GDM1 (cell line): ENCODE measurements around the gene GSTK1.
"Not testable (repeated sequence)": the region's sequence is repeated elsewhere in the genome, so short reads cannot be mapped to it uniquely, and the experiment has no call there.

Source experiments
- DNase-seq: peaks from one replicate; lab custom pipeline; 2025; lab: John Stamatoyannopoulos, UW

Gene GSTK1

DNA sequence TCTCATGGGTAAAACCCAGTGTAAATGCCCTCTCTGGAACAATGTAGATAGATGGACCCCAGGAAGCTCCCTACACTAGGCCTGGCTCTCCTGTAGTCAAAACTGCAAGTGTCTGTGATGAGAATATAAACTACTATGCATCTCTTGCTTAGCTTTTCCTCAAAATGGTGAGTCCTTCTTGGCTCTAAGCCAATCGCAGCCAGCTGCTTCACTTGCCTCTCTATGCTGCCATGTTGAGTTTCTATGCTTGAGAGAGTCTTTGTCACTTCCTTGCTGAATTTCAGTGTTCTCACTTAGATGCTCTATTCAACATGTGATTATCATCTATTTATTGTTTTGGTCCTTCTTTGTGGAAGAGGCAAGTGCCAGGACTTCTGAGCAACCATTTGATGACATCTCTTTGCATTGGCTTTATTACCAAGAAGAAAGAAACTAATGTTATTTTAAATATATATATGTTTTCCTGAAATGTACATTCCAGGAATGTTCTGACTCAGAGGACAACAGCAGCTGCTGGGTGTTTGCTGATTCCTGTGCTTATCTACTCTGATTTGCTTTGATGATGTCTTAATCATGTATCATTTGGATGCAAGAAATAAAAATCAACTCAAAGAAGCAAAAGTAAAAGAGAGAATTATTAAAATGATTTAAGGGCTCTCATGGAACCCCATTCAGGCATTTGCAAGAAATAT, 24.8 kb upstream of the GSTK1 start:
- DNase-seq: no peak

DNA sequence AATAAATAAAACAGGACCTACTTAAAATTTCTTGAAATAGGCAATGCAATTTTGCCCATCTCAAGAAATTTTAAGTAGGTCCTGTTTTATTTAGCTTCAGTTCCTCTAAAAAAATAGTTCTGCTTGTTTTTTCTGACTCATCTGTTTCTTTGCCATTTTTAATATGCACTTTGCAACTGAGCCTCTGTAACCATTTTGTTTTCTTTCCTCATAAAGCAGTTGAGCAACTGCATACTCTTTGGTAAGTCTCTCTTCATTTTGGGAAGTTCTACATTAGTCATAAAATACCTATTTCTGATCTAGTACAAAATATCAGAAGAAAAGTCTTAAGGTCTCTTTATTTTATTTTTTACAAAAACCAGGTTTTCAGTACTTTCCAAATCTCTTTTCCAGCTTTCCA, 23.4 kb upstream of the GSTK1 start:
- no peak for DNase-seq

DNA sequence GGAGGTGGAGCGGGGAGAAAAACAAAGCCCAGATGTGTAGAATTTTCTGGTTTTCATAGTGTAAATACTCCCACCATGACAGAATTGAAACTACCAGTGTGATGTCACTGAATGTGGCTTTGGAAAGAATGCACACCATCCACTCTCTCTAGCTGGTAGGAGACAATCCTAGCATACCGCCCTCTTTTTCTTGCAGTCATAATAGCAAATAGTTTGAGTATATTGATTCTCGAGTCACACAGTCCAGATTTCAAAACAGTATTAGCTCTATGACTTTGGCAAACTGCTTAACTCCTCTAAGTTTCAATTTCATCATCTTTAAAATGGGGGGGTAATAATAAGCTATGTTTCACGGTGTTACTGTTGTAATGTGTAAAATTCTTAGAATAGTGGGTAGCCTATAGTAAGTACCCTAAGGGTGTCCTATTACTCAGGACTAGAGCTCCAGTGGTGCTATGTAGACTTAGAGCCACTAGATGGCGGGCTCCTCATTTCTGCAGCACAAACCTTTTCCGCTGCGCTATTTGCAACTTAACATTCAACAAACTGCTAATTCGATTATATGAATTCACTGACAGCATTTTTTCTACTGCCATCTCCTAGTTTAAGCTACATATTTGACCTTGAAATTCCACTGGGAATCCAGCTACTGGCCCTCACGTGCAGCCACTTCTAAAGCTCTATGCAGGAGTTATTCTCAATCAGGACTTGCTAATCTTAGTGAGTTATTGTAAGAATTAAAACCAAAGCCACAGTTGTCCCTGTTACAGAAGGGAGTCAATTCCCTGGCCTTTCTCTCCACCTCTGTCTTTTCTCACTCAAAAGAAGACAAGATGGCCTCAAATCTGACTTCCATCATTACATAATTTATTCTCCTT, 22.7 kb upstream of the GSTK1 start:
- peak; percentile 63 for DNase-seq

DNA sequence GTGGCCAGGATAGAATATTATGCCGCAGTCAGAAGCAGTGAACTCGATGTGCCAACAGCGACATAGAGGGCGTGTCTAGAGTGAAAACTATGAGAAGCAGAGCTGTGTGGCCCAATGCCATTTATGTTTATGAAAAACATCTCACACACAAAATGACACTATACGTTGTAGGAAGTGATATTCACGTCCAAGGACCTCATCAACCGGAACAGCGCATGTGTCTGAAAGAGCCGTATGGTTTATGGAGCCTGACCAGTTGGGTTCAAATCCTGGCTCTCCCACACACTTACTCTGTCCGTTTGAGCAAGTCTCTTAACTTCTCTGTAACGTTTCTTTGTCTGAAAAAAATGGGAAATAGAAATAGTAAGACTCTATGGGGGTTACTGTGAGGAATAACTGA, 20.9 kb upstream of the GSTK1 start:
- no peak for DNase-seq

GRCh38 chr7:143243111-143243510, 20.1 kb upstream of the GSTK1 start:
- no peak for DNase-seq

GRCh38 chr7:143243614-143244013, 19.6 kb upstream of the GSTK1 start:
- no peak for DNase-seq

- DNase-seq: no peak
Measured at GRCh38 chr7:143244321-143244720, 18.9 kb upstream of the GSTK1 start.

DNA sequence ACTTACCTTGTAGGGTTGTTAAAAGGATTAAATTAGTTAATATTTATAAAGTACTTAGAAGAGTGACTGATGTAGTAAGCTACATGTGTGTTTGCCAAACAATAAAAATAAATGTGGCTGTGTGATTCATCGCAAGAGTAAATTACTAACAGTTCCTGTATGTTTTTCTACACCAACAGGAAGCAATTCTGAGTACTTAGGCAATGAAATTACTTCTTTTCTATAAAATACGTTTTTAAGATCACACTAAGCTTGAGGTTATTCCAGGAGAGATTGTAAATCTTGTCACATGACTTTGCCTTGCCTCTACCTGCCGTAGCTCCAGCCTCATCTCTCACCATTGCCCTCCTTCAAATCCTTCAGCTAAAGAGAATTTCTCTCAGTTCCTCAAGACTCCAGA, 18.1 kb upstream of the GSTK1 start:
- no peak for DNase-seq

DNA sequence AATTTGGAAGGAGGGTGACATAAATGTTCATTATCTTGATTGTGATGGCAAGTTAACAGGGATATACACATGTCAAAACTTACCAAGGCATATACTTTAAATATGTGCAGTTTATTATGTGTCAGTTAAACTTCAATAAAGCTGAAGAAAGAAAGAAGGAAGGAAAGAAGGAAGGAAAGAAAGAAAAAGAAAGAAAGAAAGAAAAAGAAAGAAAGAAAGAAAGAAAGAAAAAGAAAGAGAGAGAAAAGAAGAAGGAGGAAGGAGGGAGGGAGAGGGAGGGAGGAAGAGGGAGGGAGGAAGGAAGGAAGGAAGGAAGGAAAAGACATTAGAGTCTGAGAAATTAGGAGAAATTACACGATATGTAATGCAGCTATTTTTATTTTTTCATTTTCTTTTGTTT, 15.9 kb upstream of the GSTK1 start:
- DNase-seq: no peak

GRCh38 chr7:143248761-143249354, 14.4 kb upstream of the GSTK1 start:
- no peak for DNase-seq

GRCh38 chr7:143250199-143250598, 13.0 kb upstream of the GSTK1 start:
- no peak for DNase-seq

GRCh38 chr7:143250822-143251221, 12.4 kb upstream of the GSTK1 start:
- no peak for DNase-seq

DNA sequence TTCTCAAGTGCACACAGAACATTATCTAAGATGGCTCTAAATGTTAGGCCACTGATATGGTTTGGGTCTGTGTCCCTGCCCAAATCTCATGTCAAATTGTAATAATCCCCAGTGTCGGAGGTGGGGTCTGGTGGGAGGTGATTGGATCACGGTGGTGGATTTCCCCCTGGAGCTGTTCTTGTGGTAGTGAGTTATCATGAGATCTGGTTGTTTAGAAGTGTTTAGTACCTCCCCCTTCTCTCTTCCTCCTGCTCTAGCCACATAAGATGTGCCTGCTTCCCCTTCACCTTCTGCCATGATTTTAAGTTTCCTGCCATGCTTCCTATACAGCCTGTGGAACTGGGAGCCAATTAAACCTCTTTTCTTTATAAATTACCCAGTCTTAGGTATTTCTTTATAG, 11.2 kb upstream of the GSTK1 start:
- DNase-seq: peak; percentile 14

DNA sequence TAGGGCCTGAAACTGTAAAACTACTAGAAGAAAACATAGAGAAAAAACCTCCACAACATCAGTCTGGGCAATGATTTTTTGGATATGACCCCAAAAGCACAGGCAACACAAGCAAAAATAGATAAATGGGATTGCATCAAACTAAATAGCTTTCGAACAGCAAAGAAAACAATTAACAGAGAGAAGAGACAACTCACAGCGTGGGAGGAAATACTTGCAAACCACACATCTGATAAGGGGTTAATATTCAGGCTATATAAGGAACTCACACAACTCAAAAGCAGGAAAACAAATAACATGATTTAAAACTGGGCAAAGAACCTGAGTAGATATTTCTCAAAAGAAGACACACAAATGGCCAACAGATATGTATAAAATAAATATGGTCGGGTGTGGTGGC, 7.7 kb upstream of the GSTK1 start:
- DNase-seq: no peak

GRCh38 chr7:143256325-143256724, 6.9 kb upstream of the GSTK1 start:
- no peak for DNase-seq

GRCh38 chr7:143256932-143257331, 6.3 kb upstream of the GSTK1 start:
- no peak for DNase-seq

DNA sequence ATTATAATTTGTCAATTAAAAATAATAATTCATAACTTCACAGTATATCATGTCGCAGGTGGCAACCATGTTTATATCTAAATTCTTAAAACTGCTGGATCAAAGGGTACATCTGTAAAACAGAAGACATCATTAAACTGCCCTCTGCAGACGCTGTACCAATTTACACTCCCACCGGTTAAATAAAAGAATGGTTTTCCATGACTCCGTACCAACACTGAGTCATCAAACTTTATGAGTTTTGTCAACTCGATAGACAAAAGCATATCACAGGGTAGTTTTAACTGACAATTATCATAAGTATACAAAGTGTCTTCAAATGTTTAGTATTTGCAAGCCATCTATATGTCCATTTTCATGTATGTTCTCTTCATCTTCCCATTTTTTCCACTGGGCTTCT, 5.7 kb upstream of the GSTK1 start:
- no peak for DNase-seq

DNA sequence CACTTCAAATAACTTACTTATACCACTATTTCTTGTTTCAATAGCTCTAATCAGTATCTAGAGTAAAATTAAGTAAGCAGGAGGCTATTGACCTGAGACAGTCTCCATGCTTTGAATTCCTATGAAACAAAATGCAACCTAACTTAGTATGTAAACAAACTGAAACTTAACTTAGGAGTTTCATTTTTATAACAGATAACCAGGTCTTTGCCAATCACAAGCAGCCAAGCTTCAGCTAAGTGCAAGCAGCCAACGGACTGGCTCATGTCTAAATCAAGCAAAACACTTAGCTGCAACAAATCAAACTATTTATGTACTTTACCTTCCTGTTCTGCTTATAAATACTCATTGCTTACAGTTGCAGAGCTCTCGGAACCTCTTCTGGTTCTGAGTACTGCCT, 4.4 kb upstream of the GSTK1 start:
- DNase-seq: no peak

DNA sequence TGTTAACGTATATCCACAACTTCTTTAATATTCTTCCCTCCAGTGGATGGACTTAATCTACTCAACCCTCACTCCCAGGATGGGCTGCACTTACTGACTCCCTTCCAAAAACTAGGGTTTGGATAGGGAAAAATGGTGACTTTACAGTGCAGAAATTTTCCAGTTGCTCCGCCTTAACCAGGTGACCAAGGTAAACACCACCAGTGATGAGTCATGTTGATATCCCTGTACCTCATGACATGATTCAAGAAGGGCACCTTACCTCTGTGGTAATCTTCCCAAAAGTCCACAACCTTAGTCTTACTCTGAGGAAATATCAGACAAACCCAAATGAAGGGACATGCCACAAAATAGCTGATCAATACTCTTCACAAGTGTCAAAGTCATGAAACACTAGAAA, 3.5 kb upstream of the GSTK1 start:
- DNase-seq: no peak

DNA sequence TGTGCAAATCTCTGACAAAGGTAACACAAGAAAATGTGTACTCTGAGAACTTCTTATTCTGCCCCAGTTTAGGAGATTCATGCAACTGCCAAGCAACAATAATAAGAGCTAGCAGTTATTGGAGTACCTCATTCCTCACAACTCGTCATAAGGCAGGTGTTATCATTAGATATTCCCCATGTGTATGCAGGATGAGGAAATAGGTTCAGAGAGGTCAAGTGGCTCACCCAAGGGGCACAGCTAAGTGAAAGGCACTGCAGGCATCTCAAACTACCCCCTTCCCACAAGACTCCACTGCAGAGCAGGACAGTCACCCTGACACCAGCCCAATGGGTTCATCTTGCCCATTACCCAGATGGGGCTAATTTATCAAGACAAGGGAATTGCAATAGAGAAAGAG, 1.3 kb upstream of the GSTK1 start:
- no peak for DNase-seq

DNA sequence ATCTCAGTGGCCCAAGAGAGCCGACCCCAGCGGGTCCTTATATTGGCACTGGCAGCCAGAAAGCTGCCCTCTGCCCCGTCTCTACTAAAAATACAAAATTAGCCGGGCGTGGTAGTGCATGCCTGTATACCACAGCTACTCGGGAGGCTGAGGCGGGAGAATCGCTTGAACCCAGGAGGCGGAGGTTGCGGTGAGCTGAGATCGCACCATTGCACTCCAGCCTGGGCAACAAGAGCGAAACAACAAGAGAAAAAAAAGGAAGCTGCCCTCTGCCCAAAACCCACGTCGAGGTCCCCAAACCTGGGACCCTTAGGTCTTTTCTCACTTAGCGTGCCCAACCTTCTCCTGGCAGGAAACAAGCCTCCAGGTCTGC, 941 bp downstream of the GSTK1 start:
- DNase-seq: not testable (repeated sequence)

- DNase-seq: no peak
Measured at GRCh38 chr7:143265017-143265693, 1.9 kb downstream of the GSTK1 start.

DNA sequence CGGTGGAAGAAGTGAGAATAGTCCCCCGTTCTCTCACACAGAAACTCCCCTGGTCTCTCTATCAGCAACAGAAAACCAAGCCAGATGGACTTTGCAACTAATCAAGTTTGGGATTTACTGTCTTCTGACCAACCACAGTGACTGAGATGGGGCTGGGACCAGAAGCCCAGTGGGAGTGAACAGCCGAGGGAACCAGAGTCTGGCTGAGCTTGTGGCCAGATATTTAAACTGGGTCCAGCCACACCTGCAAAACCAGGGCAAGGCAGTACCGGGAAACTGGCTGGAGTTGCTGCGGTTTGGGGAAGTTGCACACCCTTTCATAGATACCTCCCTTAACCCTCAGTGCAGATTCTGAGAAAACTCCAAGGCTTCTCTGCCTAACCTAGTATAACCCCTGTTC, 6.0 kb downstream of the GSTK1 start:
- no peak for DNase-seq
